Nephron (organoid): Measurements from ENCODE around the gene ATF3.

Experiments
- H3K27ac Mint-ChIP-seq, 3 experiments: 2 replicates each; pipeline ENCODE4 v1.8.0; 2020; ENCODE audit warnings: mixed read lengths in 3 of 3, mild to moderate bottlenecking in 2 of 3, moderate library complexity in 1 of 3
- H3K27me3 Mint-ChIP-seq: 2 replicates; pipeline ENCODE4 v1.8.0; 2021; ENCODE audit warnings: low read depth, mild to moderate bottlenecking, moderate library complexity, mixed read lengths
- H3K36me3 Mint-ChIP-seq: 2 replicates; pipeline ENCODE4 v1.8.0; 2020; ENCODE audit warnings: low read depth, mixed read lengths
- H3K4me1 Mint-ChIP-seq: 2 replicates; pipeline ENCODE4 v1.8.0; 2020; ENCODE audit warnings: mixed read lengths
- H3K4me3 Mint-ChIP-seq, 3 experiments: 2 replicates each; pipeline ENCODE4 v1.8.0; 2020; ENCODE audit warnings: mild to moderate bottlenecking in 3 of 3, mixed read lengths in 3 of 3, moderate library complexity in 2 of 3
- H3K9me3 Mint-ChIP-seq: 2 replicates; pipeline ENCODE4 v1.8.0; 2020; ENCODE audit warnings: mixed read lengths
- TF ChIP-seq, protein P1 (sequence below), 3 experiments: fragments of 200-600 bp; sonication (generic); IDR thresholded peaks; one replicate each; pipeline ENCODE4 v1.5.0; 2021; ENCODE audit warnings: antibody characterized with exemption in 3 of 3; ENCODE audit not compliant: unreplicated experiment in 3 of 3

ATF3 gene

DNA sequence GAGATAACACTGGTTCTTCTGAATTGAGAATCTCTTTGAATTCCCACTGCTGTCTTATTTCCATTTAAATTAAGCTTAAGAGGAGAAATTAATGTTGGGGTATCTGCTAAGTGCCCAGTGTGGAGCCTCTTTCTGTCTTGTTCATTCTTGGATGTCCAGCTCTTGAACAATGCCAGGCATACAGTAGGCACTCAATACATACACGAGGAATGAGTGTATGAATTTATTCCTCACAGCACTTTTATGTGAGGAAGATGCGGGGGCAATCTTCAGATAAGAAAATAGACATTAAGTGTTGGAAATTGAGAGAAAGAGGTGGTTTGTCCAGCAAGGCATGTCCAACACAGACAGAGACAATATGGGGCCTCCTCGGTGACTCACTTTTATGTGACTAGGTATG is 11.8 kb upstream of the ATF3 start:
- no peak overlapping the region for H3K4me3 Mint-ChIP-seq
- TF ChIP-seq, protein P1, sequence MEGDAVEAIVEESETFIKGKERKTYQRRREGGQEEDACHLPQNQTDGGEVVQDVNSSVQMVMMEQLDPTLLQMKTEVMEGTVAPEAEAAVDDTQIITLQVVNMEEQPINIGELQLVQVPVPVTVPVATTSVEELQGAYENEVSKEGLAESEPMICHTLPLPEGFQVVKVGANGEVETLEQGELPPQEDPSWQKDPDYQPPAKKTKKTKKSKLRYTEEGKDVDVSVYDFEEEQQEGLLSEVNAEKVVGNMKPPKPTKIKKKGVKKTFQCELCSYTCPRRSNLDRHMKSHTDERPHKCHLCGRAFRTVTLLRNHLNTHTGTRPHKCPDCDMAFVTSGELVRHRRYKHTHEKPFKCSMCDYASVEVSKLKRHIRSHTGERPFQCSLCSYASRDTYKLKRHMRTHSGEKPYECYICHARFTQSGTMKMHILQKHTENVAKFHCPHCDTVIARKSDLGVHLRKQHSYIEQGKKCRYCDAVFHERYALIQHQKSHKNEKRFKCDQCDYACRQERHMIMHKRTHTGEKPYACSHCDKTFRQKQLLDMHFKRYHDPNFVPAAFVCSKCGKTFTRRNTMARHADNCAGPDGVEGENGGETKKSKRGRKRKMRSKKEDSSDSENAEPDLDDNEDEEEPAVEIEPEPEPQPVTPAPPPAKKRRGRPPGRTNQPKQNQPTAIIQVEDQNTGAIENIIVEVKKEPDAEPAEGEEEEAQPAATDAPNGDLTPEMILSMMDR (IDR thresholded peaks at IDR 0.05; ENCODE audit: unreplicated experiment in 3 of 3) = no peak
- H3K9me3 Mint-ChIP-seq = no peaks in the 10 kb centered on the region
- no peak overlapping the region for H3K27ac Mint-ChIP-seq
- peaks cover 9% of the 10 kb centered on the region for H3K4me1 Mint-ChIP-seq
- peaks cover 40% of the 10 kb centered on the region for H3K27me3 Mint-ChIP-seq
- H3K36me3 Mint-ChIP-seq = no peaks in the 10 kb centered on the region

DNA sequence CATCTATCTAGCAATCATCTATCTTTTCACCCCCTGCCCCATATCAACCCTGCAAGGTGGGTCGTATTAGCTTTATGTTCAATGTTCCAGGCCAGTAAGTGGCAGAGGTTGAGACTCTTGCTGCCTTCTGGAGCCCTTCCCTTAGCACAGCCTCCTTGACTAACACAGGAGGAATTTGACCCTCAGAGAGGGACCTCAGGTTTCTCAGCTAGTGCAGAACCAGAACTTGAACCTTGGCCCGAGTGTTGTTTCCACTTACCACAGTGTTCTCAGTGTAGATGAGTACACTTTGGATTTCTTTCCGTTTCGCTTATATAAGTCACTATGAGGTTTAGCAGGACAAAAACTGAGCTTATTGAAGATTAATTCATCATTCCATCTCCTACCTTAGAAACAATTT is 11.1 kb upstream of the ATF3 start:
- no peaks in the 10 kb centered on the region for H3K9me3 Mint-ChIP-seq
- peaks cover 9% of the 10 kb centered on the region for H3K4me1 Mint-ChIP-seq
- no peak overlapping the region for H3K27ac Mint-ChIP-seq
- H3K4me3 Mint-ChIP-seq = no peak overlapping the region
- TF ChIP-seq, protein P1 (IDR thresholded peaks at IDR 0.05; ENCODE audit: unreplicated experiment in 3 of 3) = no peak
- H3K27me3 Mint-ChIP-seq = peaks cover 47% of the 10 kb centered on the region
- H3K36me3 Mint-ChIP-seq = no peaks in the 10 kb centered on the region

DNA sequence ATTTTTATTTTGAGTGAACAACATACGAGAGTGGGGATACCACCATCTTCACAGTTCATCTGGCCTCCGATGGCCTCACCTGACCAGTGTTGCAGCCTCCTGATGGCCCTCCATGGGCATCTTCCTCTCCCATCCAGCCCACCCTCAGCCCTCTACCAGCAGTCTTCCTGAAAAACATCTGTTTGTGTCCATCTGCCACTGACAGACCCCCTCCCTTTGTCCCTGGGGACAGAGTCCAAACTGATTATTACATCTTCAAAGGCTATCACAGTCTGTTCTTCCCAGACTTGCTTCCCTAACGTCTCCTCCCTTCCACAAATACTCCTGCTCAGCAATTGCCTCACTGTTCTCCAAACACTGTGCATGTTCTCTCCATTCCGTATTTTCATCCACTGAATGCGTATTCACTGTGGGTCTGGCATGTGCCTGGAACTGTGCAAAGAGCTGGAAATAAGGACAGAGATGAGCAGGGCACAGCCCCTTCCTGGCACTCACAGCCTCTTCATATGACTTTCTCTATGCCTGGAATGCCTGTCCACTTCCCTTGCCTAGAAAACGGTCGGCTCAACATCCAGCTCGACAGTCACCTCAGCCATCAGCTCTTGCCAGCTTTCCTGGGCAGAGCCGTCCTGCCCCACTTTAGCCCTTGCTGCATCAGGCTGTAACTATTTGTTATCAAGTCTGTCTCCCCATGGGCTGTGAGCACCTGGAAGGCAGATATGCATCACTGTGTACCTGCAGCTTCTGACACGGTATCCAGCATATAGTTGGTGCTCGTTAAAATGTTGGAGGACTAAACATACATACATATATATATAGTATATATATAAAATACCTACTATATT is 8.3 kb upstream of the ATF3 start:
- Mint-ChIP-seq H3K27ac (no peak overlapping the region), H3K27me3 (peaks cover 71% of the 10 kb centered on the region), H3K4me3 (no peak overlapping the region), H3K9me3 (no peaks in the 10 kb centered on the region), H3K4me1 (peaks cover 11% of the 10 kb centered on the region), H3K36me3 (no peaks in the 10 kb centered on the region)
- TF ChIP-seq, protein P1 (IDR thresholded peaks at IDR 0.05; ENCODE audit: unreplicated experiment in 3 of 3) = no peak

DNA sequence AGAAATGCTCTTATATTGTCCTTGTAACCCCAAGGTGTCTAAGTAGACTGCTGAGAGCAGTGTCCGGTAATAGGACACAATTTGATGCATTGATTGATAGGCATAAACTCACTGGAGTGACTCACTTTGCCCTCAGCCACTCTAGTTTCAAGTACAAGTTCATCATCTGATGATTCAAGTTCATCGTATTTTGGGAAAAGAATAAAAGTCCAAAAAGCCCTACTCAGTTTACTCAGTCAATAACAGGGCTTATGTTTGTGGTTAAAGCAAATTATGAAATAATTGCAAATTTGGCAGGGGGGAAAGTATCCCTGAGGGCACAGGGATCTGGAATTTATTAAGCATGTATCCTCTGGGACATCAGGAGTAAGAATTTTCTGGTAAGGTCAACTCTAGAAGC is 7.6 kb upstream of the ATF3 start:
- H3K27ac Mint-ChIP-seq = no peak overlapping the region
- H3K9me3 Mint-ChIP-seq = no peaks in the 10 kb centered on the region
- H3K4me3 Mint-ChIP-seq = no peak overlapping the region
- peaks cover 78% of the 10 kb centered on the region for H3K27me3 Mint-ChIP-seq
- TF ChIP-seq, protein P1 (IDR thresholded peaks at IDR 0.05; ENCODE audit: unreplicated experiment in 3 of 3) = no peak
- H3K4me1 Mint-ChIP-seq = peaks cover 13% of the 10 kb centered on the region
- no peaks in the 10 kb centered on the region for H3K36me3 Mint-ChIP-seq

DNA sequence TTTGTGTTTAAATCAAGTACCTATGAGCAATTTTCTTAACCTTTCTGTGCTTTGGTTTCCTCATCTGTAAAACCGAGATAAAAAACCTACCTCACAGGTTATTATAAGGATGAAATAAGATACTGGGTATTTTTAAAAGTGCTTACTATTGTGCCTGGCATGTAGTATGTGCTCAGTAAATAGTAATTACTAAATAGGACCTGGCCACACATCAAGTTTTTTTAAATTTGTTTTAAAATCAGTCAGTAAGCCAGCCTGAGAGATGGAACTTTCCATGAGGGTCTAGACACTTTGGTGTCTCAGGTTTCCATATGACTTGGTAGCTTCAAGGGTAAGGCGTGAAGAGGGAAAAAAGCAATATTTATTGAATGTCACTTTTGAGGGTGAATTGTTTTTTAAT is 7.0 kb upstream of the ATF3 start:
- TF ChIP-seq, protein P1 (IDR thresholded peaks at IDR 0.05; ENCODE audit: unreplicated experiment in 3 of 3) = no peak
- Mint-ChIP-seq H3K27me3 (peaks cover 78% of the 10 kb centered on the region), H3K4me3 (no peak overlapping the region), H3K27ac (no peak overlapping the region), H3K36me3 (no peaks in the 10 kb centered on the region), H3K9me3 (no peaks in the 10 kb centered on the region), H3K4me1 (peaks cover 15% of the 10 kb centered on the region)
